OCI-LY7 (cell line): Measurements from ENCODE around the gene PYGB.

ENCODE experiments used
- CTCF ChIP-seq: fragments of 200-600 bp; sonication (generic); conservative IDR thresholded peaks from 2 replicates; pipeline ENCODE4 v1.5.1; 2014; ENCODE audit warnings: mild to moderate bottlenecking, antibody characterized with exemption, low read length, moderate library complexity, mixed read lengths
- EZH2phosphoT487 ChIP-seq: fragments of 200-600 bp; sonication (generic); IDR thresholded peaks from 2 replicates; pipeline ENCODE4 v1.6.1; 2018; ENCODE audit warnings: low read depth, borderline replicate concordance, mild to moderate bottlenecking, mixed run types, antibody characterized with exemption, low read length, moderate library complexity, mixed read lengths

GRCh38 chr20:25316506-25317190 lies 68.8 kb downstream of the PYGB start:
- TF ChIP-seq CTCF (no peak), EZH2phosphoT487 (no peak)
